ENCODE data around the gene ARL4A.

DNA sequence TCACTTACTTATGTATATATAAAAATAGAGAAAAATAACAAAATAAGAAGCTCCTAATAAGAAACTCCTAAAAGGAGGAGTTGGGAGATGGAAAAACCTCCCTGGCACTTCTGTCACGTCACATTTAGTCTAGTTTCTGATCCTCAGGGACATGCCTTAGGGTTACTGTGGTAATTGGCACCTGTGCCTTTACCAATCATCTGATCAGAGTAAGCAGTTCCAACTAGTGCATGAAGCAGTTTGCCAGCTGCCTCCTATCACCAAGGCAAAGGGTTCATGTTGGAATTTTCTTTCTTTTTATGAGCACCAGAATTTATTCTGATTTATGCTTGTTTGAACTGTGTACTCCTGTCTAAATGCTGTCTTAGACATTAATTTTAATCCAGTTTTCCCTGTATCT lies 49.9 kb downstream of the ARL4A start:
- no peak for TF ChIP-seq POLR2A (IDR thresholded peaks at IDR 0.05)
- TF ChIP-seq, protein P1, sequence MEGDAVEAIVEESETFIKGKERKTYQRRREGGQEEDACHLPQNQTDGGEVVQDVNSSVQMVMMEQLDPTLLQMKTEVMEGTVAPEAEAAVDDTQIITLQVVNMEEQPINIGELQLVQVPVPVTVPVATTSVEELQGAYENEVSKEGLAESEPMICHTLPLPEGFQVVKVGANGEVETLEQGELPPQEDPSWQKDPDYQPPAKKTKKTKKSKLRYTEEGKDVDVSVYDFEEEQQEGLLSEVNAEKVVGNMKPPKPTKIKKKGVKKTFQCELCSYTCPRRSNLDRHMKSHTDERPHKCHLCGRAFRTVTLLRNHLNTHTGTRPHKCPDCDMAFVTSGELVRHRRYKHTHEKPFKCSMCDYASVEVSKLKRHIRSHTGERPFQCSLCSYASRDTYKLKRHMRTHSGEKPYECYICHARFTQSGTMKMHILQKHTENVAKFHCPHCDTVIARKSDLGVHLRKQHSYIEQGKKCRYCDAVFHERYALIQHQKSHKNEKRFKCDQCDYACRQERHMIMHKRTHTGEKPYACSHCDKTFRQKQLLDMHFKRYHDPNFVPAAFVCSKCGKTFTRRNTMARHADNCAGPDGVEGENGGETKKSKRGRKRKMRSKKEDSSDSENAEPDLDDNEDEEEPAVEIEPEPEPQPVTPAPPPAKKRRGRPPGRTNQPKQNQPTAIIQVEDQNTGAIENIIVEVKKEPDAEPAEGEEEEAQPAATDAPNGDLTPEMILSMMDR (IDR thresholded peaks at IDR 0.05), result no peak
